GM12892 (cell line): ENCODE results near the gene CFAP20DC.

Experiments
- POLR2A ChIP-seq: IDR thresholded peaks from 2 replicates; pipeline ENCODE4 v1.6.1; 2011; ENCODE audit warnings: low read depth, low read length, control low read depth
- POLR2AphosphoS5 ChIP-seq: IDR thresholded peaks from 2 replicates; pipeline ENCODE4 v1.6.1; 2011; ENCODE audit warnings: low read depth, low read length, control low read depth
- TAF1 ChIP-seq: IDR thresholded peaks from 2 replicates; pipeline ENCODE4 v1.6.1; 2011; ENCODE audit warnings: low read depth, mild to moderate bottlenecking, control low read depth, low read length, borderline replicate concordance

GRCh38 chr3:59081071-59081470, 31.2 kb upstream of the CFAP20DC start:
- TF ChIP-seq POLR2A (no peak), POLR2AphosphoS5 (no peak), TAF1 (no peak)
